RPMI8226 (cell line): ENCODE results near the gene TLCD1.

ENCODE experiments used
- DNase-seq: peaks from one replicate; pipeline ENCODE4 v3.0.0-alpha.2; 2015

Gene TLCD1

GRCh38 chr17:28710861-28711722 is 14.9 kb downstream of the TLCD1 start:
- peak; percentile 86 for DNase-seq

- DNase-seq: no peak
Observed at GRCh38 chr17:28707339-28707720, 18.7 kb downstream of the TLCD1 start.

GRCh38 chr17:28706471-28707338 is 19.3 kb downstream of the TLCD1 start:
- no peak for DNase-seq

- no peak for DNase-seq
Observed at GRCh38 chr17:28705728-28706334, 20.2 kb downstream of the TLCD1 start.

- DNase-seq: no peak
Observed at GRCh38 chr17:28705074-28705659, 20.9 kb downstream of the TLCD1 start.

GRCh38 chr17:28704219-28704858 is 21.7 kb downstream of the TLCD1 start:
- DNase-seq: no peak

- DNase-seq: no peak
Observed at GRCh38 chr17:28703552-28704218, 22.3 kb downstream of the TLCD1 start.

- DNase-seq: no peak
Observed at GRCh38 chr17:28702752-28703150, 23.3 kb downstream of the TLCD1 start.

- DNase-seq: no peak
Observed at GRCh38 chr17:28702026-28702751, 23.8 kb downstream of the TLCD1 start.

- DNase-seq: no peak
Observed at GRCh38 chr17:28700830-28701492, 25.1 kb downstream of the TLCD1 start.

- no peak for DNase-seq
Observed at GRCh38 chr17:28700278-28700677, 25.8 kb downstream of the TLCD1 start.

GRCh38 chr17:28698253-28698941 is 27.6 kb downstream of the TLCD1 start:
- no peak for DNase-seq

- no peak for DNase-seq
Observed at GRCh38 chr17:28693869-28694268, 32.2 kb downstream of the TLCD1 start.

DNA sequence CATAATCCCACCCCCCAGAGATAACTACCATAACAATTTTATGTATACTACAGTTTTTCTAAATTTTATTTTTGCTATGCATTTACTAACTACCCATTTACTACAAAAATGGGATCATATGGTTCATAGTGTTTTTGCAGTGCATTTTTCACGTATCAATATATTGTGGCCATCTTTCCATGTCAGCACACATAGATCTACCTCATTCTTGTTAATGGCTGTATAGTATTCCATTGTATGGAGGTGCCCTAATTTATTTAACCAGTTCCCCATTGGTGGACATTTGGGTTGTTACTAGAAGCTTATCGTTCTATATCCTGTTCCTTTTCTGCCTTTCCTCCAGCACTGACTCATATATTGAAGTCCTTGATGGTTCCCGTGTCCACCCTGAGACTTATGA is 37.0 kb downstream of the TLCD1 start:
- DNase-seq: no peak

GRCh38 chr17:28688481-28688880 is 37.6 kb downstream of the TLCD1 start:
- DNase-seq: no peak

DNA sequence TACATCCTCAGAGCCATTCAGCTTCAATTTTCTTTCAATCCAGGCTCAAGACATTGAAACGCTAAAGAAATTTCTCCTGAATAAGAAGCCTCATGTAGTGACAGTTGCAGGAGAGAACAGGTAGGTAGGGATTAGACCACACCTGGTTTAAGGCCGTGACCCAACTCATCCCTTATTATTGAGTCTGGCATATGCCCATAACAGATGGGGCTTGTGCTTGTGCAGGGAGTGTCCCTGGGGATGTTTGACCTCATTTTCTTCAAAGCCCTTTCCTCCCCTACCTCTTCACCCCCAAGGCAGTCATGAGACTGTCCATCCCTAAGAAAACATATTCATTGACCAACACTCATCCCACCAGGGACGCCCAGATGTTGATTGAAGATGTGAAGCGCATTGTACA is 39.7 kb downstream of the TLCD1 start:
- no peak for DNase-seq

DNA sequence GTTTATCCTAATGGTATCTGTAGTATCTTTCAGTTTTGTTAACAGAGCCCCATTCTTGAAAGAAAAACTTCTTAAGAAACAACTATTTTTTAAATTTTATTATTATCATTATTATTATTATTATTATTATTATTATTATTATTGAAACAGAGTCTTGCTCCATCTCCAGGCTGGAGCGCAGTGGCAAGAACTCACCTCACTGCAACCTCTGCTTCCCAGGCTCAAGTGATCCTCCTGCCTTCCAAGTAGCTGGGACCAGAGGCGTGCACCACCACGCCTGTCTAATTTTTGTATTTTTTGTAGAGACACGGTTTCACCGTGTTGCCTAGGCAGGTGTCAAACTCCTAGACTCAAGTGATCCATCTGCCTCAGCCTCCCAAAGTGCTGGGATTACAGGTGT is 40.7 kb downstream of the TLCD1 start:
- no peak for DNase-seq

- DNase-seq: no peak
Observed at GRCh38 chr17:28684963-28685362, 41.1 kb downstream of the TLCD1 start.

DNA sequence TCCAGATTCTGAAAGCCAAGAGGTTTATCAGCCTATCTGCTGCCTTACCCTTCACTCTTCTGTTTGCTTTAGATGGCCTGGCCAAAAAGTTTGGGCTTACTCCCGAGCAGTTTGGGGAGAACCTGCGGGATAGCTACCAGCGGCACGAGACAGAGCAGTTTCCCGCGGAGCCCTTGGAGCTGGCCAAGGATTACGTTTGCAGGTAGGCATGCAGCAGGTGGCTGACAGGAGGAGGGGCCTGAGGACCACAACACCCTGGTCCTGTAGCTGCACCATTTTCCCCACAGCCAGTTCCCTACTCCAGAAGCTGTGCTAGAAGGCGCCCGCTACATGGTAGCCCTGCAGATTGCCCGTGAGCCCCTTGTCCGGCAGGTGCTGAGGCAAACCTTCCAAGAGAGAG is 43.4 kb downstream of the TLCD1 start:
- DNase-seq: no peak

DNA sequence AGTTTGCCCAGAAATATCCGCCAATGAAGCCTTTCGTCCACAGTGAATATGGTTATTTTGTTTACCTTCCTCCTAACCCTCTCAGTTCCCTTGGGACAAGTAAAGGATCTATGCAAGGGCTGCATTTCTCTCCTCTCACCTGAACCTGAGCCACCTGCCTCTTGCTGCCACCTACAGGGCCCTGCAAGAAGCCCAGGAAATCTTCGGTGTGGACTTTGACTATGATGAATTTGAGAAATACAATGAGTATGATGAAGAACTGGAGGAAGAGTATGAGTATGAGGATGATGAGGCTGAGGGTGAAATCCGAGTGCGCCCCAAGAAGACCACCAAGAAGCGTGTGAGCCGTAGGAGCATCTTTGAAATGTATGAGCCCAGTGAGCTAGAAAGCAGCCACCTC is 50.1 kb downstream of the TLCD1 start:
- DNase-seq: peak; percentile 26
